DMS53 (cell line): ENCODE measurements around the gene SQSTM1.
A peak's percentile ranks its signal among the peaks of the same experiment; 100 is the strongest.
"Not testable (repeated sequence)": the region's sequence is repeated elsewhere in the genome, so short reads cannot be mapped to it uniquely, and the experiment has no call there.

ENCODE experiments used
- DNase-seq: peaks from one replicate; lab custom pipeline; 2025; lab: John Stamatoyannopoulos, UW

SQSTM1 gene

DNA sequence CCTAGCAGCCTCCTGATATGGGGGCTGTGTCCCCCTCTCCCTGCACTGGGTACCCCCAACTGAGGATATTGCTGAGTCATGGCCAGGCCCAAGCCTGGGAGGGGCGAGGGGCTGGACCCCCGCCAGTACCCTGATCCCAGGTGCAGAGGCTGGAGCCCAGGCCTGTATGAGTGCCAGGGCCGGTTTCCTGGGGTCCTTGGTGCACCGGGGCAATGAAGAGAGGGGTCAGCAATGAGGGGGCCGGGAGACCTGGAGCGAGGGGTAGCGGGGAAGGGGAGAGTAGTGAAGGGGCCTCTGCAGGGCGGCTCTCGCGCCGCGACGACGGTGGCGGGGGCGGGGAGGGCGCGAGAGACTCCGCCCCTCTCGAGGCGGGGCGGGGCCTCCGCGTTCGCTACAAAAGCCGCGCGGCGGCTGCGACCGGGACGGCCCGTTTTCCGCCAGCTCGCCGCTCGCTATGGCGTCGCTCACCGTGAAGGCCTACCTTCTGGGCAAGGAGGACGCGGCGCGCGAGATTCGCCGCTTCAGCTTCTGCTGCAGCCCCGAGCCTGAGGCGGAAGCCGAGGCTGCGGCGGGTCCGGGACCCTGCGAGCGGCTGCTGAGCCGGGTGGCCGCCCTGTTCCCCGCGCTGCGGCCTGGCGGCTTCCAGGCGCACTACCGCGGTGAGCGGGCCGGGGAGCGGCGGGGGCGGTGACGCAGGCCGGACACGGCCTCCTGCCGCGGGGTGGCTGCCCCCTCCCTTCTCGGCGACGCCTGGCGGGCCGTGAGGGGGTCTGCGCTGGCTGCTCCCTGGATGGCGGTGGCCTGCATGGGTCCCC is at the start of gene SQSTM1:
Gene SQSTM1, plus strand, starts transcription at position 423 of the 815 bp plus-strand sequence. Its CDS starts 32 bp downstream, at position 455.
- peak; percentile 92 for DNase-seq

DNA sequence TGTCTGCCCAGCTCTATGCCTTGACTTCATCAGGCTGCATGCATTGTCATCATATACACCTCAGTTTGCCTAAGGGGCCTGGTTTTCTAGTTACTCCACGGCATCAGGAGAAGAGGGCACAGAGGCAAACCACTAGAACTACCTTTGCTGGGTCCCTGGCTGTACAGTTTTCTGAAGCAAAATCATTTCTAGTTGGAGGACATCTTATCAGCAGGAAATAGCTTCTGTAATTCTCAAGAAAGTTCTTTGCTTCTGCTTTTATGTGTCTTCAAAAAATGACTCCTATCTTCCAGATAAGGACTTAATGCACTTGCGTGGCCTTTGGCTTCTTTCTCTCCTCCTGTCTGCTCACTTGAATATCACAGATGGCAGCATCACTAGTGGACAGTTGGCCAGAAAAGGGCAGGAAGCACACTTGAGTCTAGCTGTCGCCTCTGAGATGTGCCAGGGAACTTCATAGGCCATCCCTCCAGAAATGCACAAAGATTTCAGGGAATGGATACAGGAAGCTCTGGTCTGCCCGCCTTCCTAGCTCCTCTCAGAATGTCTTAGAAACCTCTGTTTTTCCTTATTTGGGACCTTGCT is 49.3 kb upstream of the SQSTM1 start:
- no peak for DNase-seq

DNA sequence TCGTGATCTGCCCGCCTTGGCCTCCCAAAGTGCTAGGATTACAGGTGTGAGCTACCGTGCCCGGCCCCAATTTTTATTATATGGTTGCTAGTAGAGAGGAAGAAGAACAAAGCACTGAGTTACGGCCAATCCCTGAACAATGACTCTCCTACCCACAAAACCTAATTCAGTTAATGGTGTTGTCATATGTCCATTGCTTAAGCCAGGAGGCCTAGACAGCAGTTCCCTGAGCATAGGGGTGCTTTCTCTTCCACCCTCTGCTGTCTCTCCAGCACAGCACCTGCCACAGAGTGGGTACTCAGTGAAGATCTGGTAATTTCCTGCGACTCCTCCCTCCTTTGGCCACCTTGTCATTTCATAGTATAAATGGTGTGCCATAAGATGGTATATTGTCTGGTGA is 48.4 kb upstream of the SQSTM1 start:
- no peak for DNase-seq

GRCh38 chr5:179773686-179774040 is 47.0 kb upstream of the SQSTM1 start:
- no peak for DNase-seq

- DNase-seq: no peak
These were observed 46.3 kb upstream of the SQSTM1 start for GRCh38 chr5:179774442-179774841.

- DNase-seq: no peak
These were observed 44.2 kb upstream of the SQSTM1 start for GRCh38 chr5:179776411-179776938.

DNA sequence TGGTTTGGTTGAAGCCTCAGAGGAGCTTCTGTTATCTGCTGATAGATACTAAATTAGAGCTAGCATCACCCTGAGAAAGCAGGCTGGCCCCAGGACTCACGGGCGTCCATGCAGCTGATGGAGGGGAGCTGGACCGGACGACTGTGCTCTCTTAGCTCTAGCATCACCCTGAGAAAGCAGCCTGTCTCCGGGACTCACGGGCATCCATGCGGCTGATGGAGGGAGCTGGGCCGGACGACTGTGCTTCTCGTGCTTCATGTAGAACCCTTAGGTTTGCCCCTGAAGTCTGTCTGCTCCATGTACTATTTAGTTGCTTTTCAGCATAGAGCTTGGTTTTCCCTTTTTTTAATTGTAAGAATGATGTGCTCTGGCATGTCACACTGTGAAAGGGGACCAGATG is 43.2 kb upstream of the SQSTM1 start:
- DNase-seq: no peak

DNA sequence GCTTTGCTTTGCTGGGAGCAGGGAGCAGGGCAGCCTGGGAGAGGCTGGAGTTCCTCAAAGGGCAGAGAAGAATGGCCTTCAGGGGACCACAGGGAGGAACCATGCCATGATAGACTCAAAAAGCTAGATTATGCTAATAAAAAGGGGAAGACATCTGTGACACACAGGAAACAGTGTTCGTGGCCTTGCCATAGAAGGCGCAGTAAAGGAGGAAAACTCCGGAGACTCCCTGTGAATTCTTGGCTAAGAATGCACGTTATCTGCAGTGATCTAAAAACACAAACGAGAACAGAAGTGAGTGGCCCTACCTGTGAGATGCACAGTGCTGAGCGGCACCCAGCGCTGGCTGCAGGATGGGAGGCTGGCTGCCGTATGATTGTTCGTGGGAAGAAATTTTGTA is 42.8 kb upstream of the SQSTM1 start:
- no peak for DNase-seq

GRCh38 chr5:179778591-179778990 is 42.1 kb upstream of the SQSTM1 start:
- DNase-seq: no peak

DNA sequence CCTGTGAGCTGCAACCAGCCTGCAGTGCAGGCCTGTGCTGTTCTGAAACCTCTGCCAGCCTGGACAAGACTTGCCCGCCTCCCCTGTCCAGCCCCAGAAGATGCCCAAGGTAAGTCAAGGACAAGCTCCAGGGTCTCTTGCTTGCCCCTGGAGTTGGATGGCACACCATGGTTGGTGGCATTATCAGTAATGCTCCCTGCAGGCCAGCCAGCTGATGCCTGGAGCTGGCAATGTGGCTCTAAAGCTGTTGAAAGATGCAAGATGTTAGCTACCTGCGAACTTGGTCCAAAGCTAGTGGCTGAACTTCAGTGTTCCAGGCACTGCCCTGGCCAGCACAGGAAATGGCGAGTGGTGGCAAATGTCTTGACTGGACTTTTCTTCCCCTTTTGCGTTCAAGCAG is 40.9 kb upstream of the SQSTM1 start:
- DNase-seq: no peak

DNA sequence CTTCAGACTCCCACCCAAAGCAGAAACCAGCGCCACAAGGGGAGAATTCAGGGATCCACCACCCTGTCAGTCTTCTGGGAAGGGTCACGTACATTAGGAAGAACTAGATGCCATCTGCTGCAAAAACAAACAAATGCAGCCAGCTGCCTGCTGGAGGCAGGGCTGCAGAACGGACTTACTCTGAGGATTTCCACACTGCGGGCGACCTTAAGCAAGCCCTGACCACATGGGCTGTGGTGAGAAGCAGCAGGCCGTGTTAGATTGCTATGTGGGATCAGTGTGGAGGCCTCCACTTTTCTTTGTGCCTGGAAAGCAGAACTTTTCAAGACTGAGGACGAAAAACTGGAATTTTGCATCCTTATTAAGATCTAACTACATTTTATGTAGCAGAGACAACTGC is 40.3 kb upstream of the SQSTM1 start:
- DNase-seq: peak; percentile 59

DNA sequence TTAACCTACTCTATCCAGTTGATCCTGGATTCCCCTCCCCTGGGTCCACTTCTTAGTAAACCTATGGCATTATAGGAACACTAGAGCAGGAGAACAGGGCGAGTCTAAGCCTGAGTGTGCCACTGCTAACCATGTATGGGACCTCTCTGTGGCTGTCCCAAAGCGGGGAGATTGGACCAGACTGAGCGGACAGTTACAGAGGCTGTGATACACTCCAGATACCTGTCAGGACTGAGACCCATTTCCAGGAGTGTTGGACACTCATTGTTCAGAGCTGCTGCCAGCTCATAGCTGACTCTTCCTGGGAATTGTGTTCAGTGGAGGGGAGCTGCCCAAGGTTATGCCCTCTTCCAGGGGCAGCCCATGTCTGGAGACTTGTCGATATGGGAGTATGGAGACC is 38.9 kb upstream of the SQSTM1 start:
- DNase-seq: no peak

GRCh38 chr5:179783128-179783527 is 37.6 kb upstream of the SQSTM1 start:
- no peak for DNase-seq

GRCh38 chr5:179786861-179787260 is 33.8 kb upstream of the SQSTM1 start:
- peak; percentile 22 for DNase-seq

- DNase-seq: peak; percentile 27
These were observed 32.4 kb upstream of the SQSTM1 start for GRCh38 chr5:179788193-179788854.

DNA sequence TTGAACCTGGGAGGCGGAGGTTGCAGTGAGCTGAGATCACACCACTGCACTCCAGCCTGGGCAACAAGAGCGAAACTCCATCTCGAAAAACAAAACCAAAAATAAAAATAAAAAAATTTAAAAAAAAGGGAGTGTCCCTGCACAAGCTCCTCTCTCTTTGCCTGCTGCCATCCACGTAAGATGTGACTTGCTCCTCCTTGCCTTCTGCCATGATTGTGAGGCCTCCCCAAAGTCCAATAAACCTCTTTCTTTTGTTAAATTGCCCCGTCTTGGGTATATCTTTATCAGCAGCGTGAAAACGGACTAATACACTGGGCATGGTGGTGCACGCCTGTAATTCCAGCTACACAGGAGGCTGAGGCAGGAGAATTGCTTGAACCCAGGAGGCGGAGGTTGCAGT is 31.4 kb upstream of the SQSTM1 start:
- DNase-seq: not testable (repeated sequence)

- DNase-seq: no peak
These were observed 28.7 kb upstream of the SQSTM1 start for GRCh38 chr5:179791881-179792611.

DNA sequence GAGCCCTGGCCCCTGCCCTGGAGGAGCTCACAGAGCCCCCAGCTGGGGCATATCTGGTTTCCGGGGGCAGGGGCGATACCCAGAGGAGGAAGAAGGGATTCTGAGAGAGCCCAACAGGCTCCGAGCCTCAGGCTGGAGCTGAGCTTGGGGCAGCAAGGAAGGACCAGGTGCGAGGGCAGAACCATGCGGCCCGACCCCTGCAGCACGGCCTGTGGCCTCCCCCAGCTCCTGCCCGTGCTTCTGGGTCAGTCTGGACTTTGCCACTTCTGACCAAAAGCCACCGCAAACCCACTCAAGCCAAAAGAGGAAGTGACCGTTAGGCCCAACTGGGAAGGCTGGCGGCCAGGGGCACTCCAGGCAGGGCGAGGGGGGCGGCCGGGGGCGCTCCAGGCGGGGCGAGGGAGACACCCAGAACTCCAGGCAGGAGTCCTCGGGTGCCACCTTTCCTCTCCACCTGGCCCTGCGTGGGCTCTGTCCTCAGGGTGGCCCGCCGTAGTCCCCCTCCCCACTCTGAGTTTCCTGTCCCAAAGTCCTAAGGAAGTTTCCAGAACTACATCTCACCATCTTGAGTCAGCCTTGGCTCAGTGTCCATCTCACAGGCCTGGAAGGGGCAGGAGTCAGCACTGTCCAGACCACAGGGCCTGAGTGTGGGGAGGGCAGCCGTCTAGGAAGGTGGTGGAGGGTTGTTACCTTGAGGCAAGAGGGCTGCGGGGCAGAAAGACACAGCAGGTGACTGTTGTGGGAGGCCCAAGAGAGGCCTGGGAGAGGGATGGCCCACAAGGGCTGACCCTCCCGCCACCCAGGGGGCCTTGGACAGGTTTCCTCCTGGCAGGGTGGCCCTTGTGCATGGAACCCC is 27.9 kb upstream of the SQSTM1 start:
- no peak for DNase-seq

DNA sequence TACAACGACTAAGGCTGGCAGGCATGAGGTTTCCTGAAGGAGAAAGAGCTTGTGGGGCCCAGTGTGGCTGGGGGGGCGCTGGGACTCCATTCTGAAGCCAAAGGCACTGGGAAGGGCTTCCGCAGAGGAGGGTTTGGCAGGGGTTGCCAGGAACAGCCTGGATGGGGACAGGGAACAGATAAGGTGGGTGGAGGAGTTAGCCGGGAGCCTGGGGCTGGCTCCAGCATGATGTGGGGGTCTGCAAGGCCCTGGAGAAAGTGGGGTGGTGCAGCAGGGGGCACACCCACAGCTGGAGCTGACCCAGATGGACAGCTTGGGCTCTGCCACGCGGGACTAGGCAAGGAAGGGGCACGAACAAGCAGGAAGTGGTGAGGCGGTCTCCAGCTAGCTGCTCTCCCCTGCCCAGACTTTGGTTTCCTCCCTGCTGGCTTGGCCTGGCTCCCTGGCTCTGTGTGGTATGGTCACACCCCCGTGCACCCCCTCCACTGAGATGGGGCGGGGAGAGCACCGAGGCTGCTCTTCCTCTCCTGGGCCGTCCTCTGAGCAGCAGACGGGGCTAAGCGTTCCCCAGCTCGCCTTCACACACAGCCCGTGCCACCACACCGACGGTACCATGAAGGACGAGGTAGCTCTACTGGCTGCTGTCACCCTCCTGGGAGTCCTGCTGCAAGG is 27.1 kb upstream of the SQSTM1 start, which contains the start of gene LTC4S:
Gene LTC4S, plus strand, starts transcription at position 519 of the 672 bp plus-strand sequence. Its CDS starts 95 bp downstream, at position 614.
- no peak for DNase-seq

DNA sequence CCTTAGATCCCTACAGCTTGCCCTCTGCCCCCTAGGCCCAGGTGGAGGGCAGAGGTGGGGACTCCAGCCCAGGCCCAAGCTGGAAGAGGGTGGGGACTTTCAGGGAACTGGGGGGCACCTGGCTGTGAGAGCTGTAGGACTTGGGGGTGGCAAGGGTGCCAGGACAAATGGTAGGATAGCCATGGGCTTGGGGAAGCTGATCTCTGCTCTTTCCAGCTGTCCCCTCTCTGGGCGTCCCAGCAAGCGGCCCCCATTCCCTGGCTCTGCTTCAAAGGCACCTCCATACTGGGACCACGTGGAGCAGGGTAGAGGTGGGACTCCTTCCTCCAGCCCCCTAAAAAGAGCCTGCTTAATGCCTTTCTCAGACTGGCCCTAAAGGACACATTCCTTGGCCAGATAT is 26.5 kb upstream of the SQSTM1 start:
- DNase-seq: no peak

GRCh38 chr5:179794575-179794974 is 26.1 kb upstream of the SQSTM1 start:
- no peak for DNase-seq
